Astrocyte (in vitro differentiated cells and primary cell): ENCODE data around the gene SGPL1. TPM values are rescaled to one million over a fixed set of nuclear protein-coding genes. Genes with fewer than 3 reads are reported as not detected.

Experiments used
- DNase-seq: peaks from one replicate; pipeline ENCODE4 v3.0.0-alpha.2; 2010; ENCODE audit warnings: low read depth
- FAIRE-seq: peaks from 2 replicates; lab custom pipeline; 2011; peaks lifted over from hg19 to GRCh38; lab: Jason Lieb, UNC
- H2AFZ ChIP-seq: 2 replicates; pipeline ENCODE4 v1.6.0; 2012; ENCODE audit warnings: low read depth, low read length, inconsistent platforms
- H3K27ac ChIP-seq: 2 replicates; pipeline ENCODE4 v1.5.1; 2011; ENCODE audit warnings: low read depth, low read length, inconsistent platforms
- H3K27me3 ChIP-seq: 2 replicates; pipeline ENCODE4 v1.6.0; 2011; ENCODE audit warnings: low read length, inconsistent platforms; ENCODE audit not compliant: insufficient read depth
- H3K36me3 ChIP-seq: 2 replicates; pipeline ENCODE4 v1.5.1; 2011; ENCODE audit warnings: low read length, inconsistent platforms; ENCODE audit not compliant: insufficient read depth
- H3K4me1 ChIP-seq: 2 replicates; pipeline ENCODE4 v1.5.1; 2011; ENCODE audit warnings: low read length, inconsistent platforms; ENCODE audit not compliant: insufficient read depth
- H3K4me2 ChIP-seq: 2 replicates; pipeline ENCODE4 v1.6.0; 2012; ENCODE audit warnings: low read length, inconsistent platforms
- H3K4me3 ChIP-seq: 2 replicates; pipeline ENCODE4 v1.5.1; 2011; ENCODE audit warnings: low read depth, mild to moderate bottlenecking, low read length, inconsistent platforms; ENCODE audit not compliant: insufficient read depth
- H3K79me2 ChIP-seq: 2 replicates; pipeline ENCODE4 v1.6.0; 2012; ENCODE audit warnings: mild to moderate bottlenecking, low read length, inconsistent platforms; ENCODE audit not compliant: insufficient read depth
- H3K9ac ChIP-seq: 2 replicates; pipeline ENCODE4 v1.6.0; 2012; ENCODE audit warnings: mild to moderate bottlenecking, low read length, inconsistent platforms
- H3K9me3 ChIP-seq: 2 replicates; pipeline ENCODE4 v1.5.1; 2012; ENCODE audit warnings: low read depth, mild to moderate bottlenecking, low read length, inconsistent platforms; ENCODE audit not compliant: insufficient read depth
- H4K20me1 ChIP-seq: 2 replicates; pipeline ENCODE4 v1.6.0; 2012; ENCODE audit warnings: low read length, inconsistent platforms; ENCODE audit not compliant: insufficient read depth
- H3K27ac Mint-ChIP-seq: one replicate; pipeline ENCODE4 v1.8.0; 2021; ENCODE audit warnings: mild to moderate bottlenecking, mixed read lengths; ENCODE audit not compliant: unreplicated experiment
- H3K27me3 Mint-ChIP-seq: one replicate; pipeline ENCODE4 v1.8.0; 2021; ENCODE audit warnings: low read depth, mixed read lengths; ENCODE audit not compliant: unreplicated experiment
- H3K36me3 Mint-ChIP-seq: one replicate; pipeline ENCODE4 v1.8.0; 2021; ENCODE audit warnings: low read depth, mixed read lengths; ENCODE audit not compliant: unreplicated experiment
- H3K4me1 Mint-ChIP-seq: one replicate; pipeline ENCODE4 v1.8.0; 2021; ENCODE audit warnings: low read depth, mixed read lengths; ENCODE audit not compliant: unreplicated experiment
- H3K4me3 Mint-ChIP-seq: one replicate; pipeline ENCODE4 v1.8.0; 2021; ENCODE audit warnings: mild to moderate bottlenecking, moderate library complexity, mixed read lengths; ENCODE audit not compliant: unreplicated experiment
- H3K9me3 Mint-ChIP-seq: one replicate; pipeline ENCODE4 v1.8.0; 2021; ENCODE audit warnings: mild to moderate bottlenecking, mixed read lengths; ENCODE audit not compliant: unreplicated experiment
- EZH2 ChIP-seq: IDR thresholded peaks from 2 replicates; pipeline ENCODE4 v1.6.1; 2012; ENCODE audit warnings: mild to moderate bottlenecking, low read length, inconsistent platforms; ENCODE audit not compliant: insufficient read depth
- total RNA-seq: library from RNA; stranded (reverse); gene quantifications from 2 replicates; pipeline ENCODE4 v1.2.1, GENCODE V29; 2021
- TF ChIP-seq, protein P1 (sequence below): IDR thresholded peaks from 2 replicates; pipeline ENCODE4 v1.5.1; 2011; ENCODE audit warnings: low read depth, mild to moderate bottlenecking, inconsistent platforms, low read length, moderate library complexity; ENCODE audit not compliant: insufficient read depth

SGPL1 gene
- total RNA-seq, 1 donor from 2014 or later = 101 TPM

DNA sequence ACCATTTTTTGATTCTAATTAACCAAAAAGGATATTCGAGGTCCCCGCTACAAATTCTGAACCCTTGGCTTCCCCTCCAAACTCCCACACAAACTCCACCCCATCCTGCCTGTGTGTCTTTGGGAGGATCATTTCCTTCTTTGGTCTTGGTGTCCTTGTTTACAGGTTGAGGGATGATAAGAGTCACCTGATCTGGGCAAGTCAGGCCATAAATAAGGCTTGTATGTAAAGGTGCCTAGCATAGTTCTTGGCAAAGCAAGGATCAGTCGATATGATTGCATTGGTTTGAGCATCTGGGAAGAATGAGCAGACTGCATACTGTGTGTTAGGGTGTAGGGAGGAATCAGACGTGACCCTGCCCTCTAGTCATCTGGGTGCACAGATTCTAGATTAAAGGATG, 1.6 kb upstream of the SGPL1 start:
- Histone ChIP-seq H3K4me1 (peaks cover 3% of the 10 kb centered on the region), H3K4me2 (no peak overlapping the region), H2AFZ (no peak overlapping the region), H3K27ac (no peak overlapping the region), H3K9ac (no peak overlapping the region), H3K4me3 (no peak overlapping the region), H4K20me1 (peaks cover 24% of the 10 kb centered on the region), H3K27me3 (no peaks in the 10 kb centered on the region), H3K36me3 (peaks cover 8% of the 10 kb centered on the region), H3K9me3 (no peaks in the 10 kb centered on the region), H3K79me2 (peaks cover 26% of the 10 kb centered on the region)
- DNase-seq = no peak
- no peak for FAIRE-seq
- TF ChIP-seq, protein P1, sequence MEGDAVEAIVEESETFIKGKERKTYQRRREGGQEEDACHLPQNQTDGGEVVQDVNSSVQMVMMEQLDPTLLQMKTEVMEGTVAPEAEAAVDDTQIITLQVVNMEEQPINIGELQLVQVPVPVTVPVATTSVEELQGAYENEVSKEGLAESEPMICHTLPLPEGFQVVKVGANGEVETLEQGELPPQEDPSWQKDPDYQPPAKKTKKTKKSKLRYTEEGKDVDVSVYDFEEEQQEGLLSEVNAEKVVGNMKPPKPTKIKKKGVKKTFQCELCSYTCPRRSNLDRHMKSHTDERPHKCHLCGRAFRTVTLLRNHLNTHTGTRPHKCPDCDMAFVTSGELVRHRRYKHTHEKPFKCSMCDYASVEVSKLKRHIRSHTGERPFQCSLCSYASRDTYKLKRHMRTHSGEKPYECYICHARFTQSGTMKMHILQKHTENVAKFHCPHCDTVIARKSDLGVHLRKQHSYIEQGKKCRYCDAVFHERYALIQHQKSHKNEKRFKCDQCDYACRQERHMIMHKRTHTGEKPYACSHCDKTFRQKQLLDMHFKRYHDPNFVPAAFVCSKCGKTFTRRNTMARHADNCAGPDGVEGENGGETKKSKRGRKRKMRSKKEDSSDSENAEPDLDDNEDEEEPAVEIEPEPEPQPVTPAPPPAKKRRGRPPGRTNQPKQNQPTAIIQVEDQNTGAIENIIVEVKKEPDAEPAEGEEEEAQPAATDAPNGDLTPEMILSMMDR = no peak
- no peak for TF ChIP-seq EZH2
- Mint-ChIP-seq H3K4me1 (peaks cover 37% of the 10 kb centered on the region), H3K27ac (no peak overlapping the region), H3K36me3 (peaks cover 6% of the 10 kb centered on the region), H3K4me3 (peak overlapping the region; percentile 62), H3K9me3 (peaks cover 3% of the 10 kb centered on the region), H3K27me3 (peaks cover 3% of the 10 kb centered on the region)

GRCh38 chr10:70816220-70816894, 609 bp downstream of the SGPL1 start:
- Mint-ChIP-seq H3K4me1 (peaks cover 36% of the 10 kb centered on the region), H3K4me3 (peak overlapping the region; percentile 97), H3K27ac (peak overlapping the region; percentile 98), H3K27me3 (peaks cover 3% of the 10 kb centered on the region), H3K36me3 (peaks cover 10% of the 10 kb centered on the region), H3K9me3 (peaks cover 3% of the 10 kb centered on the region)
- no peak for TF ChIP-seq EZH2
- TF ChIP-seq, protein P1 = no peak
- Histone ChIP-seq H3K79me2 (peaks cover 44% of the 10 kb centered on the region), H3K27me3 (no peaks in the 10 kb centered on the region), H4K20me1 (peaks cover 41% of the 10 kb centered on the region), H2AFZ (peak overlapping the region; percentile 74), H3K9ac (peak overlapping the region; percentile 87), H3K4me2 (peak overlapping the region; percentile 97), H3K27ac (peak overlapping the region; percentile 84), H3K4me3 (peak overlapping the region; percentile 86), H3K4me1 (peaks cover 3% of the 10 kb centered on the region), H3K9me3 (no peaks in the 10 kb centered on the region), H3K36me3 (peaks cover 23% of the 10 kb centered on the region)
- DNase-seq (peak; percentile 90), FAIRE-seq (peak; percentile 39)
